GM21717 (cell line): ENCODE results near the gene RAD51B.
A peak's percentile ranks its signal among the peaks of the same experiment; 100 is the strongest.

Experiments
- ATAC-seq: cut with Tn5 transposase; IDR thresholded peaks from one replicate; pipeline ENCODE4 v1.9.1; 2021; ENCODE audit warnings: mild to moderate bottlenecking, moderate library complexity; ENCODE audit not compliant: unreplicated experiment

Gene RAD51B

GRCh38 chr14:68739701-68740100, 920.1 kb downstream of the RAD51B start:
- no peak for ATAC-seq

DNA sequence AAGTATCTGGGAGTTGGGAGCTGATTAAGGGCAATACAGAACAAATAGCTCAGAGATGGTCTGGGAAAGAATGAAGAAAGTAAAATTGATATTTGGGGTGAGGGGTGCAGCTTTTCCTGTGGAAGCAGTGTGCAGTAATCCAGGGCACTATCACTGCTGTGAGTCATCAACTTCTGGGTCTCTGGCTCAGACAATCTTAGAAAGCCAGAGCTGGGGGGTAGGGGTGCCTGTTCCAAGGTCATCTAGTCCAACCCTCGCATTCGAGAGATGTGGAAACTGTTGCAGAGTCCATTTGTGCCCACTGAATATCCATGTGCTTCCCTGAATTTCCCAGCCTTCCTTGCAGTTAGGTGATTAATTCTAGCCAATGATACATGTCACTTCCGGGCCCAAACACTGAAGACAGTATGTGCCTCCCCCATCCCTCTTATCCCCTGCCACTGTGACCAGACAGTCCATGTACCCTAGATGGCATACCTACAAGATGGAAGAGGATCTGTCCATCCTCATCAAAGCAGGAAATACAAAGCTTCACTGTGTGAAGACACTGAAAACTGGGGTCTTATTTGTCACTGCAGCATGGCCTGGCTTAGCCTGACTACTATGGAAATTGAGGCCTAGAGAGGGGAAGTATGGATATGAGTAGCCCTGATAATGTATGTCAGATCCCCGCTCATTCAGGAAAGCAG, 921.4 kb downstream of the RAD51B start:
- ATAC-seq, result no peak

GRCh38 chr14:68741477-68741791, 921.9 kb downstream of the RAD51B start:
- no peak for ATAC-seq

DNA sequence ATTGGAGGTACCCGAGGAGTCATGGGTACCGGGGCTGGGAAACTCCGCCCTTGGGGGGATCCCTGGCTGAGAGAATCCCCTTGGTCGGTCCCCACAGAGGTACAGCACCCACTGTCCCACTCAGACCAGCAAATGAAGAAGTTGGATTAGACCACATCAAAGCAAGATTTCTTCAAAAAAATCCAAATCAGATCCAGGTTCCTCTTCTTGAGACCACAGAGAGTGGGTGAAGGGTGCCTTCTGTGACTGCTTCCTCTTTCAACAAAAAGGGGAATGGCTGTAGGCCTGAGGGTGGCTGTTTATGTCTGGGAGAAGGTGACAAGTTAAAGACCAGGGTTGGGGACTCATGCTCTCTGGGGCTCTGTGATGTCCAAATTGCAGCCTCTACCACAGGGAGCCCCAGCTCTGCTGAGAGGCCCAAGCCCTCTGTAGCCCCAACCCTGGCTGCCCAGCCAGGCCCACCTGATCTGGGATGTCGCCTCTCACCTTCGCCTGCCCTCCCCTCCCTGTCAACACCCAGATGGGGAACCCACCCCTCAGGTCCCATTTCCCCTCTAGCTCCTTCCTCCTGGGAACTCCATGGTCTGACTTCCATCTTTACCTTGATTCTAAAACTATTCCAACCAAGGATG, 922.4 kb downstream of the RAD51B start:
- ATAC-seq, result peak; percentile 83

- ATAC-seq, result no peak
Measured at GRCh38 chr14:68744613-68745012, 925.0 kb downstream of the RAD51B start.

DNA sequence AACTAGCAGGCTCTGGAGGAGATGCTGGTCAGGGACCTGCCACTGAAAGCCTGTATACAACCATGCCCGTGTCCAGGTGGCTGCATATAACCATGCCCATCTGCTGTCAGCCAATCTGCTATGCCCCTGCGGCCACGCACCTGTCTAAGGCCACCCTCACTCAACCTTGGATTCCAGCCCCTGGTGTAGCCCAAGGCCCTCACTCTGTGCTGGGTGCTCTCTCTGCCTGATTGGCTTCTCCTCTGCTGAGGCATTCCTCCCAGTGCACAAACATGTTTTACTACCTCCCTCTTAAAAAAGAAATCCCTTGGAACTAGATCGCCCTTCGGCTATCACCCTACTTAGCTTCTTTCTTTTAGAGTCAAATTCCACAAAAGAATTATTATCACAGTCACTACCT, 927.8 kb downstream of the RAD51B start:
- ATAC-seq, result no peak

GRCh38 chr14:68748260-68748659, 928.7 kb downstream of the RAD51B start:
- no peak for ATAC-seq

DNA sequence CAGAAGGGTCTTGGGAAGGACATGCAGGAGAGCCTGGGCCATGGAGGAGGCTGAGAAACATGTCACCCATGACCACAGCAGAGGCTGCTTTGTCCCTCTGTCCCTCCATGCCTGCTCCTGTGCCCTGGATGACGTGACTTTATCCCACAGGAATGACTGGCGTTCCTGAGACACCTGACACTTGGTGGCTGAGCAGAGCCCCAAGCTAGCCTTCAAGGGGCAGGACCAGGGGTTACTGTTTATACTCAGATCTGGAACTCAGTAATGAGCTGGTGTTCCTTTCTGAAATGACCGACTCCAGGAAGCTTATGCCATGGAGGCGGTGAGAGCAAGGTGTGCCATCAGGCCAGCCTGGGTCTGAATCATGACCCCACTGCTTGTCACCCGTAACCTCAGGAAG, 929.1 kb downstream of the RAD51B start:
- ATAC-seq, result no peak

- no peak for ATAC-seq
Measured at GRCh38 chr14:68749487-68750475, 930.2 kb downstream of the RAD51B start.

DNA sequence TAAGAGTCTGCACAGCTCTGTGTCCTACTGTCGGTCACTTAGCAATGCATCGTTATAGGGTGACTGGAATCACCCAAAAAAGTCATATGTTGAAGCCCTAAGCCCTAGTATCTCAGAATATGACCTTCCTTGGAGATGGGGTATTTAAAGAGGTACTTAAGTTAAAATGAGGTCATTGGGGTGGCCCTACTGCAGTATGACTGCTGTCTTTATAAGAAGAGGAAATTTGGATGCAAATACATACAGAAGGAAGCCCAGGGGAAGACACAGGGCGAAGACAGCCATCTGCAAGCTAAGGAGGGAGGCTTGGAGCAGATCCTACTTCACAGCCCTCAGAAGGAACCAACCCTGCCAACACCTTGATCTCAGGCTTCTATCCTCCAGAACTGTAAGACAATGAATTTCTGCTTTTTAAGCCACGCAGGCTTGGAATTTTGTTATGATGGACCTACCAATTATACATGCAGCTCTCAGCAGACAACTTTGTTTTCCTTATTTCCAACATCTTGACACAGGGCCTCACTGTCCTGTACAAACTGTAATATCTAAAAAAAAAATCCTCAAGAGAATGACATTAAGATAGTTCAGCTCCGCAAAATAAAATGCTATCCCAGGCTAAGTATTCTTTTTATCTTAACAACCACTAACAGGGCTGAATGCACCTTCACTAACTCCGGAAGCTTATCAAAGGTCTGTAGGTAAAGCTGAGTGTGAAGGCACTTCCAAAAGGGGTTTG, 932.9 kb downstream of the RAD51B start:
- no peak for ATAC-seq

DNA sequence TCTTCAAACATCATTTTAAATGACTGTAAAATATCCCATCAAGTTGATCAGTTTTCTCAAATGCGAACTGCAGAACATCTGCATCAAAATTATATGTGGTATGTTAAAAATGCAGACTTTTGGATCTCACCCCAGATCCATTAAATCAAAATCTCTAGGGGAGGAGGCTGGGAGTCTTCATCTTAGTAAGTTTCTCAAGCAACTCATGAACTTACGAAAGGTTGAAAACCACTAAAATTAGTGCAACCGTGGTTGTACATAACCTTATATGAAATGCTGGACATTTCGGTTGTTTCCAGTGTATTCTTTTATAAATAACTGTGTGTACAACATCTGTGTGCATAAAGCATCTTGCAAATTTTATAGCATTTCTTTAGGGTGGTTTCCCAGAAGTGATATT, 934.1 kb downstream of the RAD51B start:
- no peak for ATAC-seq

- no peak for ATAC-seq
Measured at GRCh38 chr14:68755016-68755353, 935.4 kb downstream of the RAD51B start.

DNA sequence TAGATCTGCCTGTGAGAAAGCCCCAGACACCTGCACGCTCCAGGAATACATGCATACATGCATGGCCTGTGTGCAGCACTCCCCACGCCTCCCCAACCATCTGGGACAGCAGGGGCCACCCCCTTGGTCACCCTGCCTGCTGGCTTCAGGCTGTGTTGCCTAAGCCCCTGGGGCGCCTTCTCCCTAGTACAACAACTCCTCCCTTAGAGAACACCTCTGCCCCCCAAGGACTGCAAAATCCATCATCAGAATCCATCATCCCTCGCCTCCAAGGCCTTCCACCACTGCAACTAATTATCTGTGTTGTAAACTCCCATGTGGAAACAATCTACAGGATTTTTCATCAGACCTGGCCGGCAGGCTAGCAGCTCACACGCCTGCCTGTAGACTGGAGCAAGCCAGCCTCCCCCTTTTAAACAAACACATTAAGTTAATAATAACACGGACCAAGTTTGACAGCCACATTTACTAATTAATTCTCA, 936.5 kb downstream of the RAD51B start:
- ATAC-seq, result no peak

- no peak for ATAC-seq
Measured at GRCh38 chr14:68756734-68757133, 937.2 kb downstream of the RAD51B start.

DNA sequence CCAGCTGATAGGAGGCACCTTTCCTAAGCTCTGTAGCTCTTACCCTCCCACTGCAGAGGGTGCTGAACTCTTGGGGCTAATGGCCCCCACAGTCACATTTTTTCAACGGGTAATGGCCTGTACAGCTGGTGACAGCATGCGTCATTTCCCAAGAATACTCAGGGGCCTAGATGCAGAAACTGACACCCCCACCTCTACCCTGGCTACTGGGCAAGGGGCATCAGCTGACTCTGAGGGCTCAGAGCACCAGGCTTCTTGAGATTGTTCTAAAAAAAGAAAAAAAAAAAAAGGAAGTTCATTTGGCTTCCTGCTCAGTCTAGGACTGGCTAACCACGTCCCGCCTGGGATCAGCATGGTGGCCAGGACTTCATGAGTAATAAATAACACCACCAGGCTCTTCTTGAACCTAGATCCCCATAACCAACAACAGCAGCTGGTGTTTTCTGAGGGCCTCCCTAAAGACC, 938.1 kb downstream of the RAD51B start:
- no peak for ATAC-seq

DNA sequence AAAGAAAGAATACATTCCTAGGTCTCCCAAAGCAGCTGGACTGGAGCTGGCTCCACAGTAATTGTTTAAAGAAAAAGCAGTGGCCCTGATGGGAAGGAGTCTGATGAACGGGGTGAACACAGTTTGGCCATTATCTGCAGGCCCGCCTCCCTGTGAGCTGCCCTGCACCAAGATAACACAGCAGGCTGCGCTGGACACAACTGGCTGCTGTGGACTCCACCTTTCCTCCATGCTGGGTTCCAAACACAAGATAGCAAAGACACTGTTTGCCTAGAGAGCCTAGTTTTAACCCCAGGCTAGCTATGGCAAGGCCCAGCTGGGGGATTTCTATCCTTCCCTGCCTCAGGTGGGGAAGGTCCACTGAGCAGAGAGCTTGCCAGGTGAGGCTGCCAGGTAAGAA, 938.7 kb downstream of the RAD51B start:
- no peak for ATAC-seq

DNA sequence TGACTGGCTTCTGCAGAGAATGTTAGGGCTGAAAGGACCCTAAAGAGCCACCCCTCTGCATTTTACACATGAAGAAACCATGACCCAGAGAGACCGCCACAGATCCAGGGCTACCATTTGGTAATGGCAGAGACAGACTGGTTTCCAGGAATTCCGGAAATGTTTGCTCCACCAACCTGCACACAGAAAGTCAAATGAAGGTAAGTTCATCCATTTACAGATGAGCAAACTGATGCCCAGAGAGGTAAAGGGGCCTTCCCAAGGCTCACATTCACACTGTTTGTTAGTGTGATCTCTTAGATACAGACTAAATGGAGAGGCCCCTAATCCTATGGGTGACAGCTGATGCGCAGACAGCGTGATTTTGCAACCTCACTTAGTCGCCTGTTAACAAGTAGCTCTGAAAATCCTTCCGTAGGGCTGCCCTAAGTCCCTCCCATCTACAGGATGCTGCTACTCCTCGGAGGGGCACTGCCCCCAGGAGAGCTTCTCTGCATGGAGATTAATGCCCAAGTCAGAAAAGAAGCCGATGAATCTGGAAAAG, 939.5 kb downstream of the RAD51B start:
- ATAC-seq, result no peak

DNA sequence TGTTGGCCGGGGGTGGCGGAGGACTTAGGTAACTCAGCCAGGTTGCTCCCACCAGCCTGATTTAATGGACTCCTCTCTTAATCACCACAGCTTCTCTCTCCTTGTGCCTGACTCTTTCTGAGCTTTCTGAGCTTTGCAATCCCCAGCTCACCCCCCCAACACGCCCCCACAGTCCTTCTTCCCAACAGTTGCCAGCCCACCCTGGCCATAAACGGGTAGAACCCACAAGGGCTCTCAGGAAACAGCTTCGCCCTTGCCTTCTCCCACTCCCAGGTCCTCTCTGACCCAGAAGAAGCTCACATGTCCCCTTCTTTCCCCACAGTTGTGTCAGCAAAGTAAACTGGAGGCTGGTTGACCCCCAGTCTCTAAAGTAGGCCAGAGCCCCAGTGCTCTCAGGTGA, 940.4 kb downstream of the RAD51B start:
- ATAC-seq, result no peak

- no peak for ATAC-seq
Measured at GRCh38 chr14:68760761-68761160, 941.2 kb downstream of the RAD51B start.

DNA sequence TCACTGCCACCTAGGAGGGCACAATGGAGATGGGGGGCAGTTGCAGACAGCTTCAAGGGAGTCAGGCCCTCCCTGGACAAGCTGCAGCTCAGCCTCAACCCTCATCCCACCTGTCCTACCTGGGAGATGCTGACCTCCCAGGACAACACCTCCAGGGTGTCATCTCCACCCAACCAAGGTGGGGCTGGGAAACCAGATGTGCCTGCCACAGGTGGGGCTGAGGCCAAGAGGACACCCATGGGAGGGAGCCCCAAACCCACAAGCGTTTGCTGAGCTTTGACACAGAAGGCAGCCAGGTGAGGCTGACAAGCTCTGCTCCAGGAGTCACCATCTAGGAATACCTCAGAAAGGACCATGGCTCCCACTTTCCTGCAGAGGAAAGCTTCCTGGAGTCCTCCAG, 941.8 kb downstream of the RAD51B start:
- no peak for ATAC-seq
